ENCODE results near the gene PEX5.
"Not testable (repeated sequence)": the region's sequence is repeated elsewhere in the genome, so short reads cannot be mapped to it uniquely, and the experiment has no call there.

The PEX5 gene

GRCh38 chr12:7158781-7159609 is 30.5 kb upstream of the PEX5 start:
- DNase-seq, result no peak

- DNase-seq, result no peak
Measured at GRCh38 chr12:7160183-7160582, 29.3 kb upstream of the PEX5 start.

GRCh38 chr12:7161327-7161726 is 28.2 kb upstream of the PEX5 start:
- no peak for DNase-seq

- DNase-seq, result no peak
Measured at GRCh38 chr12:7161811-7162210, 27.7 kb upstream of the PEX5 start.

GRCh38 chr12:7162691-7163114 is 26.8 kb upstream of the PEX5 start:
- peak in 7 of 51 donors; percentile 9 to 63 (median 45) for DNase-seq

- no peak for DNase-seq
Measured at GRCh38 chr12:7169951-7170350, 19.5 kb upstream of the PEX5 start.

- no peak for DNase-seq
Measured at GRCh38 chr12:7171854-7172253, 17.6 kb upstream of the PEX5 start.

GRCh38 chr12:7175493-7175892 is 14.0 kb upstream of the PEX5 start:
- DNase-seq, result no peak

GRCh38 chr12:7176595-7176994 is 12.9 kb upstream of the PEX5 start:
- DNase-seq, result no peak

GRCh38 chr12:7178481-7178880 is 11.0 kb upstream of the PEX5 start:
- DNase-seq, result no peak

GRCh38 chr12:7180685-7181084 is 8.8 kb upstream of the PEX5 start:
- no peak for DNase-seq

- not testable (repeated sequence) for DNase-seq
Measured at GRCh38 chr12:7186058-7186457, 3.4 kb upstream of the PEX5 start.

- peak in 49 of 51 donors; percentile 11 to 87 (median 52) for DNase-seq
Measured at GRCh38 chr12:7188562-7189397, 706 bp upstream of the PEX5 start.

GRCh38 chr12:7190268-7191055 is 976 bp downstream of the PEX5 start:
- DNase-seq, result peak in 28 of 51 donors; percentile 4 to 62 (median 39)

- no peak for DNase-seq
Measured at GRCh38 chr12:7193674-7194073, 4.2 kb downstream of the PEX5 start.

- no peak for DNase-seq
Measured at GRCh38 chr12:7197841-7198240, 8.4 kb downstream of the PEX5 start.

- DNase-seq, result no peak
Measured at GRCh38 chr12:7203109-7203508, 13.6 kb downstream of the PEX5 start.

GRCh38 chr12:7205091-7205490 is 15.6 kb downstream of the PEX5 start:
- no peak for DNase-seq

- DNase-seq, result no peak
Measured at GRCh38 chr12:7206691-7207090, 17.2 kb downstream of the PEX5 start.

- no peak for DNase-seq
Measured at GRCh38 chr12:7207866-7208625, 18.6 kb downstream of the PEX5 start.

- no peak for DNase-seq
Measured at GRCh38 chr12:7209958-7210357, 20.5 kb downstream of the PEX5 start.
